ENCODE results near the gene PRSS27.
"Not testable (repeated sequence)": the region's sequence is repeated elsewhere in the genome, so short reads cannot be mapped to it uniquely, and the experiment has no call there.

GRCh38 chr16:2680360-2680759 is 39.7 kb downstream of the PRSS27 start:
- TF ChIP-seq CTCF (IDR thresholded peaks at IDR 0.05); EZH2 (IDR thresholded peaks at IDR 0.05; ENCODE audit: borderline replicate concordance, insufficient read depth, low read depth, low read length, poor library complexity, severe bottlenecking): not testable (repeated sequence)

All from B cell (primary cell).